SH-SY5Y (cell line): ENCODE results near the gene EPB41L1.

Source experiments
- GATA2 ChIP-seq: IDR thresholded peaks from 2 replicates; pipeline ENCODE4 v1.6.1; 2011; ENCODE audit warnings: mild to moderate bottlenecking, low read depth, low read length
- GATA3 ChIP-seq: IDR thresholded peaks from 2 replicates; pipeline ENCODE4 v1.6.1; 2011; ENCODE audit warnings: low read depth, mild to moderate bottlenecking, low read length, moderate library complexity

DNA sequence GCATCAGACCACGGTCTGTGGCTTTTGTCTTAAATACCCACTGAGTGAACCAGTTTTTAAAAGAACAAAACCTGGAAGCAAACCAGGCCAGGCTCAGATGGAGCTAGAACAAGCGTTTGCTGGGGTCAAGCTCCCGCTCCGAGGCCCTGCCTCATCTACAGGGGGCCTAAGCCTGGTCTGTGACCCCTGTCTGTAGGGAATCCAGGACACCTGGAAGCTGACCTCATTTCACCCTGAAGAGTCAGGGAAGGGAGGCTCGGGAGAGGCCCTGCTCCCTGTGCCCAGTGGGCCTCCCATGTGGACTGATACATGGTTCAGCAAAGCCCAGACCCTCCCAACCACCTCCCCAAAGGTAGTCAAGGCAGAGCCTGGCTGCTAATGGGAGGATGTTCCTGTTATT, 124.8 kb downstream of the EPB41L1 start:
- TF ChIP-seq GATA2 (no peak), GATA3 (no peak)
